Measurements from ENCODE around the gene DCDC2C.

The DCDC2C gene

GRCh38 chr2:3679616-3680393 lies 23.6 kb upstream of the DCDC2C start:
- Histone ChIP-seq H3K27ac (no peak overlapping the region), H3K27me3 (peaks cover 0 to 8% of the 10 kb centered on the region in 2 donors), H3K9me3 (no peaks in the 10 kb centered on the region), H3K4me3 (no peak overlapping the region), H3K4me1 (no peaks in the 10 kb centered on the region), H3K36me3 (no peaks in the 10 kb centered on the region)
- TF ChIP-seq CTCF (IDR thresholded peaks at IDR 0.05): no peak
- no peak for DNase-seq
- intact Hi-C loops (cut with DNase I; ENCODE audit: low total_unique reads): no loop called here

GRCh38 chr2:3680548-3681345 lies 22.6 kb upstream of the DCDC2C start:
- H3K4me1 ChIP-seq: no peaks in the 10 kb centered on the region
- intact Hi-C loops (cut with DNase I; ENCODE audit: low total_unique reads): no loop called here
- no peak overlapping the region for H3K27ac ChIP-seq
- peaks cover 0 to 8% of the 10 kb centered on the region in 2 donors for H3K27me3 ChIP-seq
- DNase-seq: no peak
- H3K36me3 ChIP-seq: no peaks in the 10 kb centered on the region
- H3K9me3 ChIP-seq: no peaks in the 10 kb centered on the region
- no peak overlapping the region for H3K4me3 ChIP-seq
- no peak for TF ChIP-seq CTCF (IDR thresholded peaks at IDR 0.05)

- peaks cover 0 to 8% of the 10 kb centered on the region in 2 donors for H3K27me3 ChIP-seq
- no peak for TF ChIP-seq CTCF (IDR thresholded peaks at IDR 0.05)
- no peaks in the 10 kb centered on the region for H3K9me3 ChIP-seq
- DNase-seq: no peak
- H3K4me3 ChIP-seq: no peak overlapping the region
- no peak overlapping the region for H3K27ac ChIP-seq
- intact Hi-C loops (cut with DNase I; ENCODE audit: low total_unique reads): no loop called here
- H3K36me3 ChIP-seq: no peaks in the 10 kb centered on the region
- H3K4me1 ChIP-seq: no peaks in the 10 kb centered on the region
These were observed 21.8 kb upstream of the DCDC2C start for GRCh38 chr2:3681625-3682024.

DNA sequence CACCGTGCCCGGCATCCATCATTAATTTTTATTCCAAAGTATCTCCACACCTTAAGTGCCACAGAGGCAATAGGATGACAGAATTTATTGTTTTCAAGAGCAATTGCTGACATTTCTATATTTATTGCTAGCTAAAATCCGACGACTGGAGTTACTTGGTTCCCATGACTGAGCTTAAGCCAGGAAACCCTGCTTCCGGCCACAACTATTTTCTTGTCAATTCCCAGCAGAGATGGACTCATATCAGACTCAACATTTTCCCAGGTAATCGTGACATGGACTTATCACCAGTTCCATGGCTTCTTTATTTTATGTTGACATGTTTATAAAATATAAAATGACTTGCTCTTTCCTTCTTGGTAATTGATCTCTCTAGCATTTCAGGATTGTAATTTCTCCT lies 20.6 kb upstream of the DCDC2C start:
- no peak for TF ChIP-seq CTCF (IDR thresholded peaks at IDR 0.05)
- no peaks in the 10 kb centered on the region for H3K36me3 ChIP-seq
- H3K9me3 ChIP-seq: no peaks in the 10 kb centered on the region
- H3K4me3 ChIP-seq: no peak overlapping the region
- no peaks in the 10 kb centered on the region for H3K4me1 ChIP-seq
- intact Hi-C loops (cut with DNase I; ENCODE audit: low total_unique reads): no loop called here
- H3K27me3 ChIP-seq: peaks cover 0 to 3% of the 10 kb centered on the region in 2 donors
- no peak overlapping the region for H3K27ac ChIP-seq
- no peak for DNase-seq

- no peak for DNase-seq
- no peak for TF ChIP-seq CTCF (IDR thresholded peaks at IDR 0.05)
- intact Hi-C loops (cut with DNase I; ENCODE audit: low total_unique reads): no loop called here
- Histone ChIP-seq H3K27ac (no peak overlapping the region), H3K27me3 (no peaks in the 10 kb centered on the region), H3K4me3 (no peak overlapping the region), H3K36me3 (no peaks in the 10 kb centered on the region), H3K9me3 (no peaks in the 10 kb centered on the region), H3K4me1 (no peaks in the 10 kb centered on the region)
These were observed 19.5 kb upstream of the DCDC2C start for GRCh38 chr2:3683748-3684454.

Measured in tibial artery (tissue), 4 donors.